Measurements from ENCODE around the gene CDK7. TPM values are rescaled to one million over a fixed set of nuclear protein-coding genes. Genes with fewer than 3 reads are reported as not detected.
"Not testable (repeated sequence)": the region's sequence is repeated elsewhere in the genome, so short reads cannot be mapped to it uniquely, and the experiment has no call there.

CDK7 gene
- total and polyA plus RNA-seq, 4 donors, result 6.9 to 15.0 (median 7.9) TPM

- H3K27ac ChIP-seq (ENCODE audit: low read depth in 1 of 2, low read length in 2 of 2), result no peak overlapping the region
- peaks cover 5 to 30% (median 24%) of the 10 kb centered on the region in 4 donors for H3K4me1 ChIP-seq (ENCODE audit: control insufficient read depth in 4 of 4, insufficient read depth in 4 of 4, low read length in 3 of 4)
- H3K36me3 ChIP-seq (ENCODE audit: control insufficient read depth in 4 of 4, insufficient read depth in 3 of 4, low read depth in 1 of 4, low read length in 3 of 4), result peaks cover 0 to 11% (median 6%) of the 10 kb centered on the region in 4 donors
- 90% methylated on average over 2 of the region's 2 CpGs for WGBS
- H3K9ac ChIP-seq (ENCODE audit: low read depth in 1 of 2, low read length in 2 of 2), result no peak overlapping the region
- H3K9me3 ChIP-seq (ENCODE audit: control insufficient read depth in 4 of 4, low read length in 3 of 4), result no peaks in the 10 kb centered on the region
- TF ChIP-seq YY1 (IDR thresholded peaks at IDR 0.05), result no peak
- TF ChIP-seq RXRA (IDR thresholded peaks at IDR 0.05), result no peak
- no peak for TF ChIP-seq HNF4A (conservative IDR thresholded peaks at IDR 0.05)
- no peak for TF ChIP-seq RAD21 (IDR thresholded peaks at IDR 0.05)
- no peak for TF ChIP-seq MAX (IDR thresholded peaks at IDR 0.05)
- no peak for TF ChIP-seq FOXA2 (IDR thresholded peaks at IDR 0.05)
- no peak for TF ChIP-seq REST (IDR thresholded peaks at IDR 0.05)
- TF ChIP-seq TAF1 (conservative IDR thresholded peaks at IDR 0.05), result no peak
- TF ChIP-seq SP1 (IDR thresholded peaks at IDR 0.05), result no peak
- no peak for TF ChIP-seq ZBTB33 (IDR thresholded peaks at IDR 0.05)
- TF ChIP-seq NR2F2 (IDR thresholded peaks at IDR 0.05), result no peak
- no peak for TF ChIP-seq ATF3 (IDR thresholded peaks at IDR 0.05)
- TF ChIP-seq GABPA (IDR thresholded peaks at IDR 0.05 in 1 of 2, conservative IDR thresholded peaks at IDR 0.05 in 1 of 2), result no peak
- no peak for TF ChIP-seq CTCF (IDR thresholded peaks at IDR 0.05; ENCODE audit: low read depth, low read length, missing input control)
- no peak for TF ChIP-seq FOXA1 (IDR thresholded peaks at IDR 0.05)
- no peak for TF ChIP-seq EGR1 (IDR thresholded peaks at IDR 0.05; ENCODE audit: low read depth in 2 of 2)
- DNase-seq (ENCODE audit: low spot score), result no peak
- no peak overlapping the region for H3K4me3 ChIP-seq (ENCODE audit: low read depth in 1 of 3, low read length in 3 of 3)
- no peaks in the 10 kb centered on the region for H3K27me3 ChIP-seq (ENCODE audit: control insufficient read depth in 4 of 4, insufficient read depth in 4 of 4, low read length in 3 of 4)
These were observed 2.8 kb upstream of the CDK7 start for GRCh38 chr5:69231851-69232250.

GRCh38 chr5:69236733-69237132 is 2.0 kb downstream of the CDK7 start:
- peaks cover 5 to 25% (median 15%) of the 10 kb centered on the region in 4 donors for H3K4me1 ChIP-seq (ENCODE audit: control insufficient read depth in 4 of 4, insufficient read depth in 4 of 4, low read length in 3 of 4)
- H3K9me3 ChIP-seq (ENCODE audit: control insufficient read depth in 4 of 4, low read length in 3 of 4); H3K27ac ChIP-seq (ENCODE audit: low read depth in 1 of 2, low read length in 2 of 2); H3K9ac ChIP-seq (ENCODE audit: low read depth in 1 of 2, low read length in 2 of 2); H3K4me3 ChIP-seq (ENCODE audit: low read depth in 1 of 3, low read length in 3 of 3); H3K36me3 ChIP-seq (ENCODE audit: control insufficient read depth in 4 of 4, insufficient read depth in 3 of 4, low read depth in 1 of 4, low read length in 3 of 4); DNase-seq (ENCODE audit: low spot score); H3K27me3 ChIP-seq (ENCODE audit: control insufficient read depth in 4 of 4, insufficient read depth in 4 of 4, low read length in 3 of 4): not testable (repeated sequence)
- 94% methylated on average over 9 of the region's 9 CpGs for WGBS

Measured in liver (tissue), 9 donors.